Activated T-helper 1 cell treated with Interleukin-2 at 50 U/mL for 16 hours (primary cell): Measurements from ENCODE around the gene SRGAP2B.
"Not testable (repeated sequence)": the region's sequence is repeated elsewhere in the genome, so short reads cannot be mapped to it uniquely, and the experiment has no call there.

Experiments
- DNase-seq: peaks from one replicate; pipeline ENCODE4 v3.0.0-alpha.2; 2020; ENCODE audit warnings: low read depth

Gene SRGAP2B

GRCh38 chr1:145041519-145041918, 53.6 kb downstream of the SRGAP2B start:
- DNase-seq, result not testable (repeated sequence)

DNA sequence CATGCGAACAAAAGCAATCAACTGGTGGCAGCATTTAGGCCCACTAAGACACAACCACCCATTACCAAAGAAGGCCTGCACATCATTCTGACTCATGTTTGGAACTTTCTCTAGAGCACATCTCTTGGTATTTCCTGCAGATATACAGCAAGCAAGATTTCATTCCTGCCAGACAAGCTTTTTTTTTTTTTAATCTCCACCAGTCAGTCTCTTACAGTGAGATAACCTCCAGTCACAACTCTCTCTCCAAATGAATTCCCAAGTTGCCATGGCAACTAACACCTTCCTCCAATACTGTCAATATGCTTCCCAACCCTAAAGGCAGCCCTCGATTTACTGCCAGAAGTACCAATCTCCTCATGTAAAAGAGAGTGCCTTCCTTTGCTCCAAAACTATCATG, 59.1 kb downstream of the SRGAP2B start:
- DNase-seq, result not testable (repeated sequence)

GRCh38 chr1:145033523-145033922, 61.6 kb downstream of the SRGAP2B start:
- DNase-seq, result not testable (repeated sequence)

DNA sequence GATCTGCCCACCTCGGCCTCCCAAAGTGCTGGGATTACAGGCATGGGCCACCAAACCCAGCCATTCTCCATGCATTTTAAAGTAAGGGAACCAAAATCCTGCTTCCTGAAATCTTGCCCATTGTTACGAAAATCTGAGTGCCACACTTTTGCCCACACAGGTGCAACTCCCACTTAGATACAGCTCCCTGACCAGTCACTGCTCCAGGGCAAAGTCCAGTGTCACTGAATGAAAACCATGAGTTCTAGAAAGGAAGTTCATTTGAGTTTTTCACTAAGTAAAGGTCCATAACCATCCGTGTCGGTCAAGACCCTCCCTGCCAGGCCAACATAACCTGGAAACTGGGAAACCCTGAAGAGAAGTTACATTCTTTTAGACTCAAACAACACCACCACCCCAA, 67.9 kb downstream of the SRGAP2B start:
- not testable (repeated sequence) for DNase-seq

- not testable (repeated sequence) for DNase-seq
These were observed 69.8 kb downstream of the SRGAP2B start for GRCh38 chr1:145025286-145025685.

DNA sequence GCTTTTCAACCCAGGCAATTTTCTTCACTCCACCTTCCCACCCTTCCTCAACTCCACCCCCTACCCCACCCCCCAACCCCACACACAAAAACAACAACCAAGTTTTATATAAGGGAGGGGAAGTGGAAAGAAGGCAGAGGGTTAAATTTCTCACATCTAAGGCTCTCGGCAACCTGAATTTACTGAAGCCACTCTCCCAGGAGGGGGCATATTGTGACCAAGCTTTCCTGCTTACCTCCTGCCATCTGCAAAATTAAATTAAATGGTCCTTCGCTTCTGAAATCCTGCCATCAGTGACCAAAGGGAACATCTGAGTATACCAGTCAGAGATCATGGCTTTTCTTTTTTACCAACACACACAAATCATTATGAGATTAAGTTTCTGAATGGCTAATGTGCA, 72.9 kb downstream of the SRGAP2B start:
- DNase-seq, result not testable (repeated sequence)

DNA sequence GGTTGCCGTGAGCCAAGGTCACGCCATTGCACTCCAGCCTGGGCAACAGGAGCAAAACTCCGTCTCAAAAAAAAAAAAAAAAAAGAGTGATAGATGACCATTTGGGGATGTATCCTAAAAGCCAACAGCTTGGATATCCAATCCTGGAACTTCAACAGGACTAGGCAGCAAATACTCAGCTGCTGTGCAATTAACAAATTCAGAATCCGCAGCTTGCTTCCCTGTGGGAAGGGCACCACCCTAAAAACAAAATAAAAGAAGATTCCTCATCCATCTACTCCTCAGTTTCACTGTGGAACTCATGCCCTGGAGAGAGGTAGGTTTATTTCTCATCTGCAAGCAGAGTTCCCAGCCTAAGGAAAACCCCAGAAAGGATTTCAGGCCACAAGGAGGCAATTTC, 73.4 kb downstream of the SRGAP2B start:
- not testable (repeated sequence) for DNase-seq

GRCh38 chr1:145019709-145020108, 75.4 kb downstream of the SRGAP2B start:
- DNase-seq, result not testable (repeated sequence)

DNA sequence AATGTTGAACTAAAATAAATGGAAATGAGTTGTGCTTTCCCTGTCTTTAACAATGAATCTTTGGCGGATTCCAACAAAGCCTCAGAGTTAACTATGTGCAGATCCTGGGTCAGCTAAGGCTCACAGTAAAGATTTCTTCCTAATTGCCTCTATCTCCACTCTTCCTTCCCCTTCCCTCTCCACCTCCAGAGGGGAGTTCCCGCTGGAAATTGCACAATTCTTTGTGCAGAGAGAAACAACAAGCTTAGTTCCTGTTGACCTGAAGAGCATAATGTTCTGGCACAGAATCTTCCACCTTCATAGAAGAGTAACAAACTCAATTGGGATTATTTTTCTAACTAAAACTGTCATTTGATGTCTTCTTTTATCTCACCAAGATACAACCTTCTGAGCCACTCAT, 77.4 kb downstream of the SRGAP2B start:
- DNase-seq, result not testable (repeated sequence)

GRCh38 chr1:145016492-145016862, 78.7 kb downstream of the SRGAP2B start:
- DNase-seq, result not testable (repeated sequence)

GRCh38 chr1:145015744-145016491, 79.2 kb downstream of the SRGAP2B start:
- DNase-seq, result not testable (repeated sequence)

- DNase-seq, result not testable (repeated sequence)
These were observed 81.8 kb downstream of the SRGAP2B start for GRCh38 chr1:145013353-145013752.

- DNase-seq, result not testable (repeated sequence)
These were observed 83.3 kb downstream of the SRGAP2B start for GRCh38 chr1:145011811-145012210.

- not testable (repeated sequence) for DNase-seq
These were observed 84.5 kb downstream of the SRGAP2B start for GRCh38 chr1:145010580-145010979.

- not testable (repeated sequence) for DNase-seq
These were observed 85.2 kb downstream of the SRGAP2B start for GRCh38 chr1:145009928-145010327.

DNA sequence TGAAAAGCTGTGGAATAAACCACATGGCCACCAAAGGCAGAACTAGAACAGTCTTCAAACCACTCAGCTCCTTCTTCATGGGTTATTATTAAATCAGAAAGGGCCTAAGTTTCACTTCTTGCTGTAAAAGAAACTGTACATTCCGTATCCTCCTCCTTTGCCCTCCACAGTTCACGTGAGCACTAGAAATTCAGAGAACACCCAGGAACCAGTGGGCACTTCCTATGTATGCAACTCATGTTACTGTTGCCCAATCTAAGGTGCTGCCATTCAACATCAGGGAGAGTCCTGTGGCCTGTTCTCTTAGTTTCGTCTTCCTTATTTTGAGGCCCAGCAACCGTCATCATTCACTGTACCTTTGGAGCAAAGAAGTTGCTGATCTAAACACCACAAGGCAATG, 86.7 kb downstream of the SRGAP2B start:
- DNase-seq, result not testable (repeated sequence)

- not testable (repeated sequence) for DNase-seq
These were observed 90.0 kb downstream of the SRGAP2B start for GRCh38 chr1:145005142-145005541.

DNA sequence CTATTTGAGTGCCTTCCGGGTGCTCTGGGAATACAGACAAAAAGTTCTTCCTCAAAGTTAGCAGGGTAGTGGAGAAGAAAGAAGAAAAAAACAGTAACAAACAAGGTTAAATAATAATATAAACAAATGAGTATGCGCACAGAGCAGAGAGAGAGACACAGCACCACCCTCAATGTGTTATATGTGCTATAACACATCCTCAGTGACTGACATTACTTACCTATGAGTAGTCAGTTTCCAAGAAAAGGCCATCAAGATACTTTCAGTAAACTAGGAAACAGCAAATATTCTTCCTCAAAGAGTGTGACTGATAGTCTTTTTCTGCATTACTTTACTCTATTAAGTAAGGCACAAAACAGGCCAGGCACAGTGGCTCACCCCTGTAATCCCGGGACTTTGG, 93.7 kb downstream of the SRGAP2B start:
- DNase-seq, result not testable (repeated sequence)

- DNase-seq, result not testable (repeated sequence)
These were observed 94.3 kb downstream of the SRGAP2B start for GRCh38 chr1:145000743-145001326.

DNA sequence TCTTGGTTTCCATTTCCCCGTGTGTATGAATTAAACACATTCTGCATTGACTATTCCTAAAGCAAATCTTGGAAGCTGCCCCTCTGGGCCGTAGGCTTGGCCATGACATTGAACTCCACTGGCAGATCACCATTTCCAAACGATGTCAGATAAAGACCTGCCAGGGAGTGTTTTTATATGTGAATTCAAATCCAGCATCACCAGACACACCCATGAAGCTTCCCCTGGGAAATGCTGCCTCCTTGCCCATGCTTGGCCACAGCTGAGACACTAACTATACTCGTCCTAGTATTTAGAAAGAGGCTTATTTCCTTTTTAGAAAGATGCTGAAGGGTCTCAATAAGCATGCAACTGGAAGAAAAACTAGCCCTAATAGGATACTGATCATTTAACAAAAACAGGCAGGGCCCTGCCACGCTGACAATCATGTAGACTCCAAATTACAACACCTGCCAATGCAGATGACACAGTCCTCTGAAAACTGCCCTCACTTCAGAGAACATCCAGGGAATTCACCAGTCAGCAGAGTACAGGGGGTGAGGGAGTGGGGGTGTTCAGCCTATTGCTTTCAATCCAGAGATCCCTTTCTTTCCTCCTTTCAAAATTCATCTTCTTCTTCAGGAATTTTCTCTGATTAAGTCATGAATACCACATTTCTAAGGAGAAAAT, 94.9 kb downstream of the SRGAP2B start:
- not testable (repeated sequence) for DNase-seq

DNA sequence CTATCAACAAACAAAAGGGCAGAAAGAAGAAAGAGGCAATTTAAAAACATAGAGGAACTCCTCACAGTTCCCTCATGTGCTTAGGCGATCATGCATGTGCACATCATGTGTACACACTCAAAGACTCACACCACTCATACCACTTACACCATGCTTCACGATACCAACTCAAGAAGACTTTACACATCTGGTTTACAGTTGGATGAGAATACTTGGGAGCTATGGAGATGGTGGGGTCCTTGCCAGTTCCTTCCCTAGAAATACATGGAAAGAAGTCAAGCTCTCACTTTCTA, 96.2 kb downstream of the SRGAP2B start:
- DNase-seq, result not testable (repeated sequence)

GRCh38 chr1:144998134-144998980, 96.8 kb downstream of the SRGAP2B start:
- DNase-seq, result not testable (repeated sequence)
